Measurements from ENCODE around the gene LRRC75A. TPM values are rescaled to one million over a fixed set of nuclear protein-coding genes. Genes with fewer than 3 reads are reported as not detected.

LRRC75A gene
- total RNA-seq, 3 donors from 2014 or later = 37.1 to 85.7 (median 52.6) TPM

DNA sequence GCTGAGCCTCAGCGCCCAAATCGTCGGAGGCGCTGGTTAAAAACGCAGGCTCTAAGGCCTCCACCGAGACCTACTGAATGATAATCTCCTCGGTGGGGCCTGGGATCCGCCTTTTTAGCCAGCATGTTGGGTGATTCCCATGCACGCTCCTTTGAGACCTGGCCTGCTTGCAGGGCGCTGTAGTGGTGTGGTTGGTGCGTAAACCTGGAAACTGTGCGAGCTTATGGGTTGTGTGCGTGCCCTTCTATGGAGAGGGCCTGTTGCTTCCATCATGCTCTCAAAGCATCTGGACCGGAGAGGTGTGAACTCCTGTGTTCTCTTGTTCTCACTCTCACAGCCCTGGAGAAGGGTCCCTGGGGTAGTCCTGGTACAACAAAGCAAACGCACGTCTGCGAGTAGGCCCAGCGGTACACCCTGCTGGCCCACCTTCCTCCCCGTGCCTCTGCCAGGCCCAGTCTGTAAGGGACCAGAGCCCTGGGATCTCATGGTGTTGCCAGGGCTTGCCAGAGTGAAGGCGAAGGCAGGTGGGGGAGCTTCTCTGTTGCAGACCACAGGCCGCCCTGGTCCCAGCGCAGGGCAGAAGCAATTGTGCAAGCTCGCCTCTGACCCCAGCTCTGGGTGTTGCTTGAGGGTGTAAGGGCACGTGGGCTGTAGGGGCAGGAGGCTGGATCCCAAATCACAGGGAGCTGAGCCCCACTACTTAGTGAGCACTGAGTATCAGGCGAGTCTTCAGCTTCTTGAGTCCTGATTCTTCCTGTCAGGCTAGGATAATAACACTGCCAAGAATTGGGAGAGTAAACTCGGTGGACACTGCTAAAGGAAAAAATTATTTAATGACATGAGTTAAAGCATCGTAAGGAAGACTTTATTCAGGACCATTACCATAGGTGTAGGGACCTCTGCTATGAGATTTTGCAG, 879 bp upstream of the LRRC75A start:
- H3K4me3 ChIP-seq = no peak overlapping the region
- TF ChIP-seq, protein P1, sequence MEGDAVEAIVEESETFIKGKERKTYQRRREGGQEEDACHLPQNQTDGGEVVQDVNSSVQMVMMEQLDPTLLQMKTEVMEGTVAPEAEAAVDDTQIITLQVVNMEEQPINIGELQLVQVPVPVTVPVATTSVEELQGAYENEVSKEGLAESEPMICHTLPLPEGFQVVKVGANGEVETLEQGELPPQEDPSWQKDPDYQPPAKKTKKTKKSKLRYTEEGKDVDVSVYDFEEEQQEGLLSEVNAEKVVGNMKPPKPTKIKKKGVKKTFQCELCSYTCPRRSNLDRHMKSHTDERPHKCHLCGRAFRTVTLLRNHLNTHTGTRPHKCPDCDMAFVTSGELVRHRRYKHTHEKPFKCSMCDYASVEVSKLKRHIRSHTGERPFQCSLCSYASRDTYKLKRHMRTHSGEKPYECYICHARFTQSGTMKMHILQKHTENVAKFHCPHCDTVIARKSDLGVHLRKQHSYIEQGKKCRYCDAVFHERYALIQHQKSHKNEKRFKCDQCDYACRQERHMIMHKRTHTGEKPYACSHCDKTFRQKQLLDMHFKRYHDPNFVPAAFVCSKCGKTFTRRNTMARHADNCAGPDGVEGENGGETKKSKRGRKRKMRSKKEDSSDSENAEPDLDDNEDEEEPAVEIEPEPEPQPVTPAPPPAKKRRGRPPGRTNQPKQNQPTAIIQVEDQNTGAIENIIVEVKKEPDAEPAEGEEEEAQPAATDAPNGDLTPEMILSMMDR (IDR thresholded peaks at IDR 0.05) = no peak
- peaks cover 29% of the 10 kb centered on the region for H3K4me1 ChIP-seq (ENCODE audit: low read depth)
- DNase-seq = no peak
- no peaks in the 10 kb centered on the region for H3K9me3 ChIP-seq
- H3K36me3 ChIP-seq (ENCODE audit: low read depth) = no peaks in the 10 kb centered on the region
- no peak for ATAC-seq
- intact Hi-C loops (cut with DNase I, micrococcal nuclease) = no loop called here

DNA sequence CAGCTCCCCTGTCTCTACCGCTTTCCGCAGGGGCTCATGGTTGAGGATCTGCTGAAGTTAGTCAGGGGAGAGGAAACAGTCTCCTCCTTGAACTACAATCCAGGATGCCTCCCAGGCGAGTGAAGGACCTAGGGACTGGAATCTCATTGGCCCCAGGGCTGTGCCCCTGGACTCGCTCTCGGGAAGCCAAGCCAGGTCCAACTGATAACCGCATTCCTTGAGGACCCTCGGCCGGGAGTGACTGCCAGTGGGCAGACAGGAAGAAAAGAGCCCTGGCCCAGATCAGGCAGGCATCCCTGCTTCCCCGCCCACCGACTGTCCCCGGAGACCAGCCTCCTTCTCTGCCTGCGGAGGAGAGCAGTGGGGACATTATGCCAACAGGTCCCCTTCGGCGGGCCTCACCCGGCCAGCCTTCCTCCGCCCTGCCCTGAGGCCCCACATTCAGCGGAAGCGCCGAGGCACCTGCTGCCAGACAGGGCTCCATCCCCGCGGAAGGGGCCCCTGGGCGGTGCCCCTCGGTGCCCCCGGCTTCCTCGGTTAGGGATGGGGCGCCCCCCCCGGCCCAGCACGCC, 776 bp downstream of the LRRC75A start:
- peak; percentile 41 to 72 (median 63) for DNase-seq
- H3K9me3 ChIP-seq = no peaks in the 10 kb centered on the region
- peak overlapping the region; percentile 61 for H3K4me3 ChIP-seq
- intact Hi-C loops (cut with DNase I, micrococcal nuclease) = no loop called here
- ATAC-seq = peak; percentile 12
- peaks cover 45% of the 10 kb centered on the region for H3K4me1 ChIP-seq (ENCODE audit: low read depth)
- TF ChIP-seq, protein P1 (IDR thresholded peaks at IDR 0.05) = no peak
- no peaks in the 10 kb centered on the region for H3K36me3 ChIP-seq (ENCODE audit: low read depth)

DNA sequence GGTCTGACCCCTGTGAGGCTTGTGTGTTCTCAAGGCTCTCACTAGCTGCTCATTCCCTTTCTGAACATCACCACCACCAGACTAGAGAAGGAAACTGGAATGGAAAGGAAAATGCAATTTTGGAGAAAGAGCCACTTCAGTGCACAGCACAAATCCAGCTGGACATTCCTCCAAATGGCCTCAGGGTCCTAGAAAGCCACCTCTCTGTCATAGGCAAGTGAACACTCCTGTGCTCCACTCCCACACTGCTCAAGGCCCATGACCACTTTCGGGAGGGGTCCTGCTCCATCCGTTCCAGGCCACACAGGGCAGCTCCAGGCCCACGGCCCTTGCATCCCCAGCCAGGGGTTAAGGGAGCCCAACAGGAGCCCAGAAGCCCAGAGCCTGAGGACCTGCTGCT, 2.6 kb downstream of the LRRC75A start:
- H3K4me1 ChIP-seq (ENCODE audit: low read depth) = peaks cover 59% of the 10 kb centered on the region
- intact Hi-C loops (cut with DNase I, micrococcal nuclease) = no loop called here
- DNase-seq (no peak), ATAC-seq (no peak)
- no peak overlapping the region for H3K4me3 ChIP-seq
- TF ChIP-seq, protein P1 (IDR thresholded peaks at IDR 0.05) = no peak
- no peaks in the 10 kb centered on the region for H3K36me3 ChIP-seq (ENCODE audit: low read depth)
- H3K9me3 ChIP-seq = no peaks in the 10 kb centered on the region

DNA sequence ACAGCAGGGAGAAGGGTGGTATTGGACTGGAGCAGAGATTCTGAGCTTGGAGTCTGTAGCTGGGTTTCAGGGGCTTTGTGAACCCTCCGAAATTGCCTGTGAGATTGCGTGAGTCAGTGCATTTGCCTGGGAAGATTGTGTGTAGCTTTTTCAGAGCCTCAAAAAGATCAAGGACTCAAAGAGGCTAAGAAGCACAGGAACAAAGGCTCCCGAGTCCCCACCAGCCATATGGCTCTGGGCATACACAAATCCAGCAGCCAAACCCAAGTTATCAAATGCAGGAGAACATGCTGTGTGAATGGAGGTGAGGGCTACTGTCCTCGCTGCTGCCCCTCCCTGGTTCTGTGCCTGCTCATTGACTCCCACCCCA, 3.0 kb downstream of the LRRC75A start:
- DNase-seq = no peak
- no peak for ATAC-seq
- intact Hi-C loops (cut with DNase I, micrococcal nuclease) = no loop called here
- Histone ChIP-seq H3K4me1 (ENCODE audit: low read depth) (peaks cover 64% of the 10 kb centered on the region), H3K4me3 (no peak overlapping the region), H3K9me3 (no peaks in the 10 kb centered on the region), H3K36me3 (ENCODE audit: low read depth) (no peaks in the 10 kb centered on the region)
- TF ChIP-seq, protein P1 (IDR thresholded peaks at IDR 0.05) = no peak

DNA sequence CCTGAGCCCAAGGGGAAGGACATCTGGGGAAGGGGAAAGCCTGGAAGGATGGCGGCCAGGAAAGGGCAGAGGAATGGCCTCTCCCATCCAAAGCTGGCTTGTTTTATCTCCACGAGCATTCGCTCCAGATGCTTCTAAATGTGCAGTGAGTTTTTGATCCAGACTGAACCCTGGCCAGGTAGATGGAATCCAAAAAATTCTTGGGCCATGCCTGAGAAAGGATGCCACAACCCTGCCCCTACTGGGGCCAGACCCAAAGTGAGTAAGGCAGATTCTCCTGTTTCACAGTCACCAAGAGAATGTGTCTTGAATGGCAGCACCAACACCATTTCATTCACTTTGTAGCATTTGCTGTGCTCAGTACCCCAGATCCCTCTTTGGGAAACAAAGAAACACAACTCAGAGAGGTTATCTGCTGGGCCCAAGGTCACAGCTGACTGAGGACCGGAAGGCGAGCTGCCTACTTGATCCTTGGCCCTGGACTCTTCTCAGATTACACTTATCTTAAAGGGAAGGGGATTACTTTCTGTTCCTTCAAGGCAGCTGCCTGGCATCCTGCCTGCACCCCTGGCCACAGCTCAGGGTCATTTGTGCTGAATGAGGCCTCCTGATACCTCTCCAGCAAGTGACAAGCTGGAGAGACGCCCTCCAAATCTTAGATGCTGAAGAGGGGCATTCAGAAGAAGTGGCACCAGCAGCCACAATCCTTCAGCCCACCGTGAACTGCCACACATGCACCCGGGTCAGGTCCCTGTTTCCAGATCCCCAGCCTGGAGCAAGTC, 3.6 kb downstream of the LRRC75A start:
- peak; percentile 13 for ATAC-seq
- Histone ChIP-seq H3K4me3 (no peak overlapping the region), H3K9me3 (no peaks in the 10 kb centered on the region), H3K36me3 (ENCODE audit: low read depth) (no peaks in the 10 kb centered on the region), H3K4me1 (ENCODE audit: low read depth) (peaks cover 58% of the 10 kb centered on the region)
- intact Hi-C loops (cut with DNase I, micrococcal nuclease) = no loop called here
- DNase-seq = peak; percentile 63 to 71 (median 68)
- TF ChIP-seq, protein P1 (IDR thresholded peaks at IDR 0.05) = no peak

Data from mucosa of descending colon (tissue), 3 donors.